Measurements from ENCODE around the gene KLF13. TPM values are rescaled to one million over a fixed set of nuclear protein-coding genes. Genes with fewer than 3 reads are reported as not detected.

The KLF13 gene
- total and polyA plus RNA-seq, 10 of the 15 experiments (the other 5 are each of a cell fraction or from before 2014, with no cell fraction given), result 20.3 to 109 (median 51.4) TPM

DNA sequence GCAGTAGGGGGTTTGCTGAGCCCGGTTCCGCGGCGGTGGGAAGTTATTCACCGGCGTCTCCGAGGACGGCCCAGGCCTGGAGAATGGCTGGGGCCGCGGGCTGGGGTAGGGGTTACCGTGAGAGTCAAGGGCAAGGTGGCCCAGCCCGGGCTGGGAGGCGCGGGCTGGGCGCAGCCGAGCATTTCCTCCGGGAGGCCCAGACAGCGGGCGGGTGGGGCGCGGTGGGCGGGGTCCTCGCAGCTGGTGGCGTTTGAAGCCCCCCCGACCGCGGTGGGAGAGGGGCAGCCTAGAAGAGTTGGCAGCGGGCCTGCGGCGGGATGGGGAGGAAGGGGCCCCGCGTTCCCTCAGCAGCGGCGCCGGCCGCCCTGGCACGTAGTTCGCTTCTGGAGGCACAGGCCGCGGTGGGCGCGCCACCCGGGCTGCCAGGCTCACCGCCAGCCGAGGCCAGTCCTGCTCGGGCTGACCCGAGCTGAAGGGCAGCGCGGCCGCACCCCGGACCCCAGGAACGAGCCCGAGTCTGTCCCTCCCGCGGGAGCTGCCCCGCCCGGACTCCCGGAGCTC, 960 bp upstream of the KLF13 start (continued):
- TF ChIP-seq, protein P1, sequence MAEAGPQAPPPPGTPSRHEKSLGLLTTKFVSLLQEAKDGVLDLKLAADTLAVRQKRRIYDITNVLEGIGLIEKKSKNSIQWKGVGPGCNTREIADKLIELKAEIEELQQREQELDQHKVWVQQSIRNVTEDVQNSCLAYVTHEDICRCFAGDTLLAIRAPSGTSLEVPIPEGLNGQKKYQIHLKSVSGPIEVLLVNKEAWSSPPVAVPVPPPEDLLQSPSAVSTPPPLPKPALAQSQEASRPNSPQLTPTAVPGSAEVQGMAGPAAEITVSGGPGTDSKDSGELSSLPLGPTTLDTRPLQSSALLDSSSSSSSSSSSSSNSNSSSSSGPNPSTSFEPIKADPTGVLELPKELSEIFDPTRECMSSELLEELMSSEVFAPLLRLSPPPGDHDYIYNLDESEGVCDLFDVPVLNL (IDR thresholded peaks at IDR 0.05; ENCODE audit: low read depth, low read length), result no peak
- TF ChIP-seq TCF3 (IDR thresholded peaks at IDR 0.05; ENCODE audit: borderline replicate concordance, insufficient read depth, low read depth, low read length) (0 out of 2 replicates have a peak, but pooled peaks have one; percentile 4), PAX8 (IDR thresholded peaks at IDR 0.05) (no peak), POLR2AphosphoS5 (IDR thresholded peaks at IDR 0.05; ENCODE audit: low read length) (peak; percentile 79; the same call in 1 of the 2 replicates), MXI1 (IDR thresholded peaks at IDR 0.05; ENCODE audit: low read depth, low read length) (peak; percentile 13; the same call in 1 of the 2 replicates), LARP7 (IDR thresholded peaks at IDR 0.05) (no peak), KLF5 (IDR thresholded peaks at IDR 0.05; ENCODE audit: partially characterized antibody) (no peak), POLR2A (IDR thresholded peaks at IDR 0.05; ENCODE audit: low read depth, low read length) (peak; percentile 74), IKZF1 (conservative IDR thresholded peaks at IDR 0.05) (peak; percentile 64; the same call in 1 of the 2 replicates), NBN (IDR thresholded peaks at IDR 0.05) (0 out of 2 replicates have a peak, but pooled peaks have one; percentile 39), NKRF (conservative IDR thresholded peaks at IDR 0.05) (peak; percentile 90), BCL3 (IDR thresholded peaks at IDR 0.05; ENCODE audit: borderline replicate concordance, insufficient read depth, low read depth, low read length, poor library complexity, severe bottlenecking) (no peak), POLR2AphosphoS2 (IDR thresholded peaks at IDR 0.05; ENCODE audit: low read depth, low read length) (no peak), NFIC (IDR thresholded peaks at IDR 0.05; ENCODE audit: low read depth, low read length) (no peak), FOXK2 (IDR thresholded peaks at IDR 0.05) (no peak), PAX5 (IDR thresholded peaks at IDR 0.05; ENCODE audit: borderline replicate concordance, low read depth, low read length) (no peak), BMI1 (IDR thresholded peaks at IDR 0.05; ENCODE audit: borderline replicate concordance) (no peak), IKZF2 (IDR thresholded peaks at IDR 0.05) (no peak)
- TF ChIP-seq, protein P2, sequence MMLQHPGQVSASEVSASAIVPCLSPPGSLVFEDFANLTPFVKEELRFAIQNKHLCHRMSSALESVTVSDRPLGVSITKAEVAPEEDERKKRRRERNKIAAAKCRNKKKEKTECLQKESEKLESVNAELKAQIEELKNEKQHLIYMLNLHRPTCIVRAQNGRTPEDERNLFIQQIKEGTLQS (IDR thresholded peaks at IDR 0.05; ENCODE audit: borderline replicate concordance, extremely low read depth, low read depth, low read length), result no peak
- TF ChIP-seq, protein P3, sequence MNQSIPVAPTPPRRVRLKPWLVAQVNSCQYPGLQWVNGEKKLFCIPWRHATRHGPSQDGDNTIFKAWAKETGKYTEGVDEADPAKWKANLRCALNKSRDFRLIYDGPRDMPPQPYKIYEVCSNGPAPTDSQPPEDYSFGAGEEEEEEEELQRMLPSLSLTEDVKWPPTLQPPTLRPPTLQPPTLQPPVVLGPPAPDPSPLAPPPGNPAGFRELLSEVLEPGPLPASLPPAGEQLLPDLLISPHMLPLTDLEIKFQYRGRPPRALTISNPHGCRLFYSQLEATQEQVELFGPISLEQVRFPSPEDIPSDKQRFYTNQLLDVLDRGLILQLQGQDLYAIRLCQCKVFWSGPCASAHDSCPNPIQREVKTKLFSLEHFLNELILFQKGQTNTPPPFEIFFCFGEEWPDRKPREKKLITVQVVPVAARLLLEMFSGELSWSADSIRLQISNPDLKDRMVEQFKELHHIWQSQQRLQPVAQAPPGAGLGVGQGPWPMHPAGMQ (IDR thresholded peaks at IDR 0.05; ENCODE audit: borderline replicate concordance), result no peak
- TF ChIP-seq, protein P4, sequence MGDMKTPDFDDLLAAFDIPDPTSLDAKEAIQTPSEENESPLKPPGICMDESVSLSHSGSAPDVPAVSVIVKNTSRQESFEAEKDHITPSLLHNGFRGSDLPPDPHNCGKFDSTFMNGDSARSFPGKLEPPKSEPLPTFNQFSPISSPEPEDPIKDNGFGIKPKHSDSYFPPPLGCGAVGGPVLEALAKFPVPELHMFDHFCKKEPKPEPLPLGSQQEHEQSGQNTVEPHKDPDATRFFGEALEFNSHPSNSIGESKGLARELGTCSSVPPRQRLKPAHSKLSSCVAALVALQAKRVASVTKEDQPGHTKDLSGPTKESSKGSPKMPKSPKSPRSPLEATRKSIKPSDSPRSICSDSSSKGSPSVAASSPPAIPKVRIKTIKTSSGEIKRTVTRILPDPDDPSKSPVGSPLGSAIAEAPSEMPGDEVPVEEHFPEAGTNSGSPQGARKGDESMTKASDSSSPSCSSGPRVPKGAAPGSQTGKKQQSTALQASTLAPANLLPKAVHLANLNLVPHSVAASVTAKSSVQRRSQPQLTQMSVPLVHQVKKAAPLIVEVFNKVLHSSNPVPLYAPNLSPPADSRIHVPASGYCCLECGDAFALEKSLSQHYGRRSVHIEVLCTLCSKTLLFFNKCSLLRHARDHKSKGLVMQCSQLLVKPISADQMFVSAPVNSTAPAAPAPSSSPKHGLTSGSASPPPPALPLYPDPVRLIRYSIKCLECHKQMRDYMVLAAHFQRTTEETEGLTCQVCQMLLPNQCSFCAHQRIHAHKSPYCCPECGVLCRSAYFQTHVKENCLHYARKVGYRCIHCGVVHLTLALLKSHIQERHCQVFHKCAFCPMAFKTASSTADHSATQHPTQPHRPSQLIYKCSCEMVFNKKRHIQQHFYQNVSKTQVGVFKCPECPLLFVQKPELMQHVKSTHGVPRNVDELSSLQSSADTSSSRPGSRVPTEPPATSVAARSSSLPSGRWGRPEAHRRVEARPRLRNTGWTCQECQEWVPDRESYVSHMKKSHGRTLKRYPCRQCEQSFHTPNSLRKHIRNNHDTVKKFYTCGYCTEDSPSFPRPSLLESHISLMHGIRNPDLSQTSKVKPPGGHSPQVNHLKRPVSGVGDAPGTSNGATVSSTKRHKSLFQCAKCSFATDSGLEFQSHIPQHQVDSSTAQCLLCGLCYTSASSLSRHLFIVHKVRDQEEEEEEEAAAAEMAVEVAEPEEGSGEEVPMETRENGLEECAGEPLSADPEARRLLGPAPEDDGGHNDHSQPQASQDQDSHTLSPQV (IDR thresholded peaks at IDR 0.05), result no peak
